ENCODE measurements around the gene TUBB4A. TPM values are rescaled to one million over a fixed set of nuclear protein-coding genes. Genes with fewer than 3 reads are reported as not detected.

Gene TUBB4A
- total and polyA plus RNA-seq, 2 experiments from 2014 or later, result not detected

DNA sequence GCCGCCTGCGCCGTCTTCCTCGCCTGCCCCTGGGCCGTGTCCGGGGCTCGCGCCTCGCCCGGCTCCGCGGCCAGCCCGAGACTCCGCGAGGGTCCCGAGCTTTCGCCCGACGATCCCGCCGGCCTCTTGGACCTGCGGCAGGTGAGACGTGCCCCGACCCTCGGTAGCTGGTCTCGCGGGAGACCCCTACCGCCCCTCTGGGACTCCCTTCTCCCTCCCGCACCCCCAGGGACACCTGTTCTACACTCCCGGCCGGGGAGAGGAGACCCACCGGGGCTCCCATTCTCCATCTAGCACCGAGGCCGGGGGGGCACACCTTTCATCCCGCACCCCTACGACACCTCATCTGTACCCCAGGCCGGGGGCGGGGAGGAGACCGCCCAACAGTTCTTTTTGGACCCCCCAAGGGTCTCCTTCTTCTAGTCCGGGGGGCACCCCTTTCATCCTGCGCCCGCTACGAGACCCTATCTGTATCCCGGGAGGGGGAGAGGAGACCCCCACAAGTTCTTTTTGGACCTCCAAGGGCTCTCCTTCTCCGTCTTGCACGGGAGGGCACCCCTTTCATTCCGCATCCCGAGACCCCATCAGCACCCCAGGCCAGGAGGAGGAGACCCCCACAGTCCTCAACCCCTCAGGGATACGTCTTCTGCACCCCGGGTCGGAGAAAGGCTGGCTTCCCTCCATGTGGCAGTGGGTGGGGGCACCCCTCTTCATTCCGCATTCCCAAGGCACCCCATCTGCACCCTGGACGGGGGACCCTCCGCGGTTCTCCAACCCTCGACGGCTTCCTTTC lies 29.2 kb upstream of the TUBB4A start:
- no peak for DNase-seq
- 6 to 7% methylated on average over 28 to 37 of the region's 57 CpGs for WGBS, 2 experiments (ENCODE audit: low coverage in 1 of 2, low lambda C conversion rate in 2 of 2, missing lambda C conversion rate in 2 of 2)
- H3K36me3 ChIP-seq (ENCODE audit: low read depth), result no peaks in the 10 kb centered on the region
- no peak overlapping the region for H3K27ac ChIP-seq
- peak overlapping the region; percentile 93 for H3K9ac ChIP-seq
- H3K4me3 ChIP-seq, result peak overlapping the region; percentile 94
- H3K4me1 ChIP-seq (ENCODE audit: insufficient read depth), result peaks cover 4% of the 10 kb centered on the region
- H3F3A ChIP-seq (ENCODE audit: insufficient read depth), result no peaks in the 10 kb centered on the region
- H4K20me1 ChIP-seq (ENCODE audit: insufficient read depth), result no peaks in the 10 kb centered on the region
- H3K9me3 ChIP-seq (ENCODE audit: low read depth), result no peaks in the 10 kb centered on the region
- H3K4me2 ChIP-seq (ENCODE audit: unreplicated experiment), result peak overlapping the region; percentile 90
- H3K9me2 ChIP-seq (ENCODE audit: insufficient read depth), result no peaks in the 10 kb centered on the region
- TF ChIP-seq EZH2 (IDR thresholded peaks at IDR 0.05; ENCODE audit: insufficient read depth, poor library complexity, severe bottlenecking) (no peak), EZH2phosphoT487 (IDR thresholded peaks at IDR 0.05; ENCODE audit: insufficient read depth, low read depth) (no peak)
- H3K27me3 ChIP-seq (replicated peaks; ENCODE audit: insufficient read depth), result peaks cover 9% of the 10 kb centered on the region
- no peaks in the 10 kb centered on the region for H3K79me2 ChIP-seq (ENCODE audit: insufficient read depth)
- in situ Hi-C loops (cut with MboI), result no loop called here
- H2AFZ ChIP-seq, result peak overlapping the region; percentile 99

DNA sequence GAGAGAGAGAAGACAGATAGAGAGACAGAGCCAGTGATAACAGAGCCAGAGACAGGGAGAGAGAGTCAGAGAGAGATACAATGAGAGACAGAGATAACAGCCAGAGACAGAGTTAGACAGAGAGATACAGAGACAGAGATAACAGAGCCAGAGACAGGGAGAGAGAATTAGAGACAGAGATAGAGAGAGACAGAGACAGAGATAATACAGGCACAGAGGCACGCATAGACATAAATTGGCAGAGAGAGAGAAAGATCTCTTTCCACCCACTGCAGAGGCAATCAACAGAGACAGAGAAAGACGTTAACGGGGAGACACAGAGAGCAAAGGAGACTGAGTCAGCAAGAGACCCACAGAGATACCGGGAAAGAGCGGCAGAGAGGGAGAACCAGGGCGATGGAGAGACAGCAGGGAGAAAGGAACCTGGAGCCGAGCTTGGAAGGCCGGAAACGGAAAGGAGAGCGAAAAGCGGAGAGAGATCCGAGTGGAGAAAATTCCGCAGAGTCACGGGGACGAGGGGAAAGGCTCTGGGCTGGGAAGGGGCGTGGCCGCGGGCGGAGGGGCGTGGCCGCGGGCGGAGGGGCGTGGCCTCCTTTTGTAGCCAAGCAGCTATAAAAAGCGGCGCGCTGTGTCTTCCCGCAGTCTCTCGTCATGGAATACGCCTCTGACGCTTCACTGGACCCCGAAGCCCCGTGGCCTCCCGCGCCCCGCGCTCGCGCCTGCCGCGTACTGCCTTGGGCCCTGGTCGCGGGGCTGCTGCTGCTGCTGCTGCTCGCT lies 28.5 kb upstream of the TUBB4A start, which contains the start of gene TNFSF9:
Gene TNFSF9, plus strand, starts transcription at position 641 of the 777 bp plus-strand sequence. Its CDS starts 11 bp downstream, at position 652.
- Histone ChIP-seq H3K9ac (peak within 1 kb of the TSS; percentile 93), H3K9me2 (ENCODE audit: insufficient read depth) (no peaks in the 10 kb centered on the region), H4K20me1 (ENCODE audit: insufficient read depth) (no peaks in the 10 kb centered on the region), H3K27ac (peak within 1 kb of the TSS; percentile 72), H3K4me3 (peak within 1 kb of the TSS; percentile 94), H3K27me3 (replicated peaks; ENCODE audit: insufficient read depth) (peaks cover 9% of the 10 kb centered on the region), H3K79me2 (ENCODE audit: insufficient read depth) (no peaks in the 10 kb centered on the region), H3F3A (ENCODE audit: insufficient read depth) (no peaks in the 10 kb centered on the region), H3K4me2 (ENCODE audit: unreplicated experiment) (peak within 1 kb of the TSS; percentile 90), H3K36me3 (ENCODE audit: low read depth) (no peaks in the 10 kb centered on the region), H3K4me1 (ENCODE audit: insufficient read depth) (peaks cover 4% of the 10 kb centered on the region), H2AFZ (peak within 1 kb of the TSS; percentile 99), H3K9me3 (ENCODE audit: low read depth) (no peaks in the 10 kb centered on the region)
- in situ Hi-C loops (cut with MboI), result no loop called here
- TF ChIP-seq EZH2phosphoT487 (IDR thresholded peaks at IDR 0.05; ENCODE audit: insufficient read depth, low read depth), result no peak
- no peak for TF ChIP-seq EZH2 (IDR thresholded peaks at IDR 0.05; ENCODE audit: insufficient read depth, poor library complexity, severe bottlenecking)
- 1 to 3% methylated on average over 33 to 44 of the region's 44 CpGs for WGBS, 2 experiments (ENCODE audit: low coverage in 1 of 2, low lambda C conversion rate in 2 of 2, missing lambda C conversion rate in 2 of 2)
- DNase-seq, result peak; percentile 91

DNA sequence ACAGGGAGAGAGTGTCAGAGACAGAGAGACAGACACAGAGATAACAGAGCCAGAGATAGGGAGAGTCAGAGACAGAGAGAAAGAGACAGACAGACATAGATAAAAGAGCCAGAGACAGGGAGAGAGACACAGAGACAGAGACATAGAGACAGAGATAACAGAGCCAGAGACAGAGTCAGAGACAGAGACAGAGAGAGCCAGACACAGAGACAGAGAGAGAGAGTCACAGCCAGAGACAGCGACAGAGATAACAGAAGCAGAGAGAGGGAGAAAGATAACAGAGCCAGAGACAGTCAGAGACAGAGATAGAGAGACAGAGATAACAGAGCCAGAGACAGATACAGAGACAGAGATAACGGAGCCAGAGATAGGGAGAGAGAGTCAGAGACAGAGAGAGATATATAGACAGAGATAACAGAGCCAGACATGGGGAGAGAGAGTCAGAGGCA lies 27.9 kb upstream of the TUBB4A start:
- TF ChIP-seq EZH2phosphoT487 (IDR thresholded peaks at IDR 0.05; ENCODE audit: insufficient read depth, low read depth), result no peak
- TF ChIP-seq EZH2 (IDR thresholded peaks at IDR 0.05; ENCODE audit: insufficient read depth, poor library complexity, severe bottlenecking), result no peak
- peak overlapping the region; percentile 90 for H3K4me2 ChIP-seq (ENCODE audit: unreplicated experiment)
- no peak for DNase-seq
- H3K9me3 ChIP-seq (ENCODE audit: low read depth), result no peaks in the 10 kb centered on the region
- WGBS, 2 experiments (ENCODE audit: low coverage in 1 of 2, low lambda C conversion rate in 2 of 2, missing lambda C conversion rate in 2 of 2), result 88 to 96% methylated on average over 2 of the region's 2 CpGs
- H3K4me3 ChIP-seq, result peak overlapping the region; percentile 94
- in situ Hi-C loops (cut with MboI), result no loop called here
- peaks cover 4% of the 10 kb centered on the region for H3K4me1 ChIP-seq (ENCODE audit: insufficient read depth)
- H3K79me2 ChIP-seq (ENCODE audit: insufficient read depth), result no peaks in the 10 kb centered on the region
- H3K9ac ChIP-seq, result peak overlapping the region; percentile 93
- H2AFZ ChIP-seq, result peak overlapping the region; percentile 99
- no peaks in the 10 kb centered on the region for H3K9me2 ChIP-seq (ENCODE audit: insufficient read depth)
- no peaks in the 10 kb centered on the region for H3K36me3 ChIP-seq (ENCODE audit: low read depth)
- H3K27ac ChIP-seq, result peak overlapping the region; percentile 72
- H4K20me1 ChIP-seq (ENCODE audit: insufficient read depth), result no peaks in the 10 kb centered on the region
- no peaks in the 10 kb centered on the region for H3F3A ChIP-seq (ENCODE audit: insufficient read depth)
- peaks cover 9% of the 10 kb centered on the region for H3K27me3 ChIP-seq (replicated peaks; ENCODE audit: insufficient read depth)

DNA sequence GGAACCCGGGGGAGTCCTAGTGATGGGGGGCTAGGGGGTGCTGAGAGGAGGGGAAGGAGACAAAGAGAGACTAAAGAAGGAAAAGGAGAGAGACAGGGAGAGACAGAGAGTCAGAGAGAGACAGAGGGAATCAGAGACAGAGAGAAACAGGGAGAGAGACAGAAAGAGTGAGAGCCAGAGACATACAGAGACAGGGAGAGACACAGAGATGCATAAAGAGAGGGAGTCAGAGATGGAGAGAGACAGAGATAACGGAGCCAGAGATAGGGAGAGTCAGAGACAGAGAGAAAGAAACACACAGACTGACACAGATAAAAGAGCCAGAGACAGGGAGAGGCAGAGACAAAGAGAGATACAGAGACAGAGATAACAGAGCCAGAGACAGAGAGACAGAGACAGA lies 27.2 kb upstream of the TUBB4A start:
- Histone ChIP-seq H3K27ac (no peak overlapping the region), H3K27me3 (replicated peaks; ENCODE audit: insufficient read depth) (peaks cover 9% of the 10 kb centered on the region), H3K36me3 (ENCODE audit: low read depth) (no peaks in the 10 kb centered on the region), H4K20me1 (ENCODE audit: insufficient read depth) (no peaks in the 10 kb centered on the region), H2AFZ (no peak overlapping the region), H3F3A (ENCODE audit: insufficient read depth) (no peaks in the 10 kb centered on the region), H3K79me2 (ENCODE audit: insufficient read depth) (no peaks in the 10 kb centered on the region), H3K9me3 (ENCODE audit: low read depth) (no peaks in the 10 kb centered on the region), H3K4me2 (ENCODE audit: unreplicated experiment) (peak overlapping the region; percentile 90), H3K4me1 (ENCODE audit: insufficient read depth) (peaks cover 4% of the 10 kb centered on the region), H3K9me2 (ENCODE audit: insufficient read depth) (no peaks in the 10 kb centered on the region), H3K4me3 (no peak overlapping the region), H3K9ac (no peak overlapping the region)
- TF ChIP-seq EZH2 (IDR thresholded peaks at IDR 0.05; ENCODE audit: insufficient read depth, poor library complexity, severe bottlenecking), result no peak
- no peak for TF ChIP-seq EZH2phosphoT487 (IDR thresholded peaks at IDR 0.05; ENCODE audit: insufficient read depth, low read depth)
- 27 to 33% methylated on average over 2 of the region's 2 CpGs for WGBS, 2 experiments (ENCODE audit: low coverage in 1 of 2, low lambda C conversion rate in 2 of 2, missing lambda C conversion rate in 2 of 2)
- DNase-seq, result no peak
- in situ Hi-C loops (cut with MboI), result no loop called here

Data from GM23248 (cell line).